Measurements from ENCODE around the gene PCCA.
"Not testable (repeated sequence)": the region's sequence is repeated elsewhere in the genome, so short reads cannot be mapped to it uniquely, and the experiment has no call there.

PCCA gene

DNA sequence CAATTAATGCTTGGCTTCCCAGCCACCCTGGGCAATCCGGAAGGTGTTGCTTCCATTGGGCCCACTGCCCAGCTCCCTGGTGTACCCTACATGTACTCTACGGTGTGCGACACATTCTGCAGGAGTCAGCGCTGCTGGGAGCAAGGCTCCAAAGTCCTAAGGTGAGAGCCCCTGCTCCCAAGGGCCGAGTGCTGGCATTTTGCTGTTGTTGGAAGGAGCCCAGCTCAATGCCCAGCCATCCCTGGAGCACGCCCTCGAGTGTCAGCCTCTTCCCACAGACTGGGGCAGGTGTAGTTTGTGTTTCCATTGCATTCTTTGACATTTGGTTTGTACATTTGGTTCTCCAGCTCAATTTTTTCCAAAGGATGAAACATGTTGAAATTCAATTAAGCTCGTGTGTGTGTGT is 435.1 kb downstream of the PCCA start:
- Histone ChIP-seq H3K27ac (ENCODE audit: low read length) (no peak overlapping the region), H3K9ac (ENCODE audit: low read length in 2 of 2) (no peak overlapping the region), H3K9me3 (ENCODE audit: control insufficient read depth in 2 of 2, low read length in 2 of 2) (no peaks in the 10 kb centered on the region), H3K4me1 (ENCODE audit: control insufficient read depth, insufficient read depth, low read length) (no peaks in the 10 kb centered on the region), H3K27me3 (ENCODE audit: control insufficient read depth in 1 of 2, insufficient read depth in 2 of 2, low read length in 2 of 2) (no peaks in the 10 kb centered on the region), H3K4me3 (ENCODE audit: low read length in 2 of 2) (no peak overlapping the region), H3K36me3 (ENCODE audit: control insufficient read depth in 2 of 2, insufficient read depth in 2 of 2, low read length in 2 of 2) (peaks cover 0 to 4% of the 10 kb centered on the region in 2 donors)

DNA sequence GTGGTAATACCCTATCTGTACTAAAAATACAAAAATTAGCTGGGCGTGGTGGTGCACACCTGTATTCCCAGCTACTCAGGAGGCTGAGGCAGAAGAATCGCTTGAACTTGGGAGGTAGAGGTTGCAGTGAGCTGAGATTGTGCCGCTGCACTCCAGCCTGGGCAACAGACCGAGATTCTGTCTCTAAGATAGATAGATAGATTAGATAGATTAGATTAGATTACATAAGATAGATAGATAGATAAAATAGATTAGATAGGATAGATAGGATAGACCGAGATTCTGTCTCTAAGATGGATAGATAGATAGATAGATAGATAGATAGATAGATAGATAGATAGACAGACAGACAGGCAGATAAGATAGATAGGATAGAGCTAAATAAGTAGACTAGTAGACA is 435.8 kb downstream of the PCCA start:
- H3K9me3 ChIP-seq (ENCODE audit: control insufficient read depth in 2 of 2, low read length in 2 of 2); H3K9ac ChIP-seq (ENCODE audit: low read length in 2 of 2); H3K27me3 ChIP-seq (ENCODE audit: control insufficient read depth in 1 of 2, insufficient read depth in 2 of 2, low read length in 2 of 2); H3K4me3 ChIP-seq (ENCODE audit: low read length in 2 of 2); H3K36me3 ChIP-seq (ENCODE audit: control insufficient read depth in 2 of 2, insufficient read depth in 2 of 2, low read length in 2 of 2); H3K27ac ChIP-seq (ENCODE audit: low read length); H3K4me1 ChIP-seq (ENCODE audit: control insufficient read depth, insufficient read depth, low read length): not testable (repeated sequence)

DNA sequence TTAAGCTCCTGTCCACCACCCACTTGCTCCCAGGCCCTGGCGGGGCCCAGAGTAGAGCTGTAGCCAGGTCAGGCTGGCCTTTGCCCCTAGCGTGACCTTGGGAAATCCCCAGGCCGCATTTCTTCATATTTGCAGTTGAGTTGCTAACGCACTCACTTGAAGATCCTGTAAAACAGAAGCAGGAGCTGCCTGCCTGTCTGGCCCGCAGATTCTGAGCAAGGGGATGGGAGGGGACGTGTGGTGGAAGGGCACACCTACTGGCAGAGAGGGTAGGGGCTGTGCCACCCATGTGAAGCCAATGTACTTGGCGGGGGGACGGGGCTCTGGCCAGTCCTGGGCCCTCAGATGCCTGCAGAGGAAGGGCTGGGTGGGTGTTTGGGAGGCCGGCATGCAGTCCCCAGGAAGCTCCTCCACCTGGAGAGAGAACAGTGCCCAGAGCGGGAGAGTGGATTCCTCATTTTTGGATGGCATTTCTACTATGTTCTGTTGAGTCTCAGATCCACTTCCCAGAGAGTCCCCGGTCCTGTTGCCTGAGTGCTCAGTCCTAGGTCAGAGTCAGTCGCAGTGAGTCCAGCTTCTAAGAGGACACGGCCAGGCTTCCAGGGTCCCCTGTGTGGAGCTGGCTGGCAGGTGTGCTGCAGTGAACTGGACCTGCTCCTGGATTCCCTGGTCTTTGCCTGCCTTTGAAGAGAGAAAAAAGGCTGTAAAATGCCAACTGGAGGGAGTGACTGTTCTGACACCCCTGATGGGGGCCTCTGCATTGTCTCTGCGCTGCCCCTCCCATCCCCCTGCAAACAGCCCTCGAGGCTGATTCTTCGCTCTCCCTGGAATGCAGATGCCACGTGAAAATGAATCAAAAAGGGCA is 436.8 kb downstream of the PCCA start:
- Histone ChIP-seq H3K4me3 (ENCODE audit: low read length in 2 of 2) (no peak overlapping the region), H3K4me1 (ENCODE audit: control insufficient read depth, insufficient read depth, low read length) (no peaks in the 10 kb centered on the region), H3K27me3 (ENCODE audit: control insufficient read depth in 1 of 2, insufficient read depth in 2 of 2, low read length in 2 of 2) (no peaks in the 10 kb centered on the region), H3K9me3 (ENCODE audit: control insufficient read depth in 2 of 2, low read length in 2 of 2) (no peaks in the 10 kb centered on the region), H3K9ac (ENCODE audit: low read length in 2 of 2) (no peak overlapping the region), H3K27ac (ENCODE audit: low read length) (no peak overlapping the region), H3K36me3 (ENCODE audit: control insufficient read depth in 2 of 2, insufficient read depth in 2 of 2, low read length in 2 of 2) (peaks cover 0 to 10% of the 10 kb centered on the region in 2 donors)

DNA sequence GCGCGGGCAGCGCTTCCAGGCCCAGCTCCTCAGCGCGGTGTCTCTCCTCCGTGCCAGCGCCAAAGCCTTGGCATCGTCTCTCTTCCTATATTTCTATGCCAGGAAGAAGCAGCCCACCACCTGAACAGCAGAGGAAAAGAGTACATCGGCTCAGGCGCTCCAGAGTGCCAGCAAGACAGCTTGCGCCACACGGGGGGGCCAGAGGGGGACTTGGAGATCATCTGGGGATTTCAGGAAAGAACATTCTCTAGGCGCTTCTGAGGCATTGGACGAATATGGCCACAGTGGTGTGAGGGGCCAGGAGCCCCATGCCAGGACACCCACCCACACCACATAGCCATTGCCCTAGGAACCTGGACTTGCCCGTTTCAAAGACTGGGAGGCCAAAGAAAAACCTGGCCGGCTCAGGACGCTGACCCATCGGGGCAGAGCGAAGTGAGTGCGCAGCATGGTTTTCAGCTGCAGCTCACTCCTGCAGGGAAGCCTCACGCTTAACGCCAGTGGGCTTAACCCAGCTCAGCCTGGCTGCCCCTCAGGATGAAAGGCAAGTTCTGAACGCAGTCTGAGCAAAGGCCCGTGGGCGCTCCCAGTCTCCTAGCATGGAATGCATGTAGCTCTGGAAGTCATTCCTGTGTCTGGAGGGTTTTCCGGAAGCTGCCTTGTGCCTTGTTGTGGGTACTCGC is 437.6 kb downstream of the PCCA start:
- Histone ChIP-seq H3K36me3 (ENCODE audit: control insufficient read depth in 2 of 2, insufficient read depth in 2 of 2, low read length in 2 of 2) (peaks cover 0 to 10% of the 10 kb centered on the region in 2 donors), H3K27me3 (ENCODE audit: control insufficient read depth in 1 of 2, insufficient read depth in 2 of 2, low read length in 2 of 2) (no peaks in the 10 kb centered on the region), H3K4me1 (ENCODE audit: control insufficient read depth, insufficient read depth, low read length) (no peaks in the 10 kb centered on the region), H3K4me3 (ENCODE audit: low read length in 2 of 2) (no peak overlapping the region), H3K27ac (ENCODE audit: low read length) (no peak overlapping the region), H3K9ac (ENCODE audit: low read length in 2 of 2) (no peak overlapping the region), H3K9me3 (ENCODE audit: control insufficient read depth in 2 of 2, low read length in 2 of 2) (no peaks in the 10 kb centered on the region)

DNA sequence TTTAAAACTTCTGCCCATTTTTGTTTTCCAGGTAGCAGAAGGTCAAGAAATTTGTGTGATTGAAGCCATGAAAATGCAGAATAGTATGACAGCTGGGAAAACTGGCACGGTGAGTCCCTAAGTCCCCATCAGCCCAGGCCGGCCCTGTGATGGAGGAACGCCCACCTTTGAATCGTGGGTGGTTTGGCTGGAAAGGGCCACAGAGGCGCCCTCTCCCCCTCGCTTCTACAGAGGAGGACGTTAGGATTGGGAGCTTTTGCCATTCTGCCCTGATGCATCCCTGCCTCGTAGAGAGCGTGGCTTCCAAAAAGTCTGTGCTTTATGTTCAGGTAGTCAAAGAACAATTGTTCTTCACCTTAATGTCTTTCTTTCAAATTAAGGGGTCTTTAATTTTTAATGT is 438.8 kb downstream of the PCCA start:
- Histone ChIP-seq H3K27me3 (ENCODE audit: control insufficient read depth in 1 of 2, insufficient read depth in 2 of 2, low read length in 2 of 2) (no peaks in the 10 kb centered on the region), H3K36me3 (ENCODE audit: control insufficient read depth in 2 of 2, insufficient read depth in 2 of 2, low read length in 2 of 2) (peaks cover 0 to 11% of the 10 kb centered on the region in 2 donors), H3K4me3 (ENCODE audit: low read length in 2 of 2) (no peak overlapping the region), H3K27ac (ENCODE audit: low read length) (no peak overlapping the region), H3K4me1 (ENCODE audit: control insufficient read depth, insufficient read depth, low read length) (no peaks in the 10 kb centered on the region), H3K9ac (ENCODE audit: low read length in 2 of 2) (no peak overlapping the region), H3K9me3 (ENCODE audit: control insufficient read depth in 2 of 2, low read length in 2 of 2) (no peaks in the 10 kb centered on the region)

DNA sequence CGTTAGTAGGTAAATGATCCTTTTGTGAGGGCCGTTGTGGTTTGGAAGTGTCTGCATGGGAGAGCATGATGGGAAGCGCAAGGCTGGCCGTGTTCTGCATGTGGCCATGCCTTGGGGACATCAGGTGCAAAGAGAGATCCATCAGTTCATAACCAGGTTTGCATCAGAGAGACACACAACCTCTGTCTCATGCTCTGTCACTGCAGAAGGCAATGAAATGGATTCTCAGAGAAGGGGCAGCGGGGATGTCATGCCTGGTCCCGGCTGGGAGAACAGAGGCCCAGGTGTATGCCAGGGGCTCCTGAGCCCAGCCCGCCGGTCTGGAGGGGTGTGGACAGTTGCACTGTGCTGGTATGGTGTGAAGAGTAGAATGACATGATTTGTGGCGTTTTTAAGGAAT is 439.5 kb downstream of the PCCA start:
- no peak overlapping the region for H3K9ac ChIP-seq (ENCODE audit: low read length in 2 of 2)
- H3K9me3 ChIP-seq (ENCODE audit: control insufficient read depth in 2 of 2, low read length in 2 of 2): no peaks in the 10 kb centered on the region
- H3K4me1 ChIP-seq (ENCODE audit: control insufficient read depth, insufficient read depth, low read length): no peaks in the 10 kb centered on the region
- no peak overlapping the region for H3K4me3 ChIP-seq (ENCODE audit: low read length in 2 of 2)
- no peak overlapping the region for H3K27ac ChIP-seq (ENCODE audit: low read length)
- peaks cover 0 to 15% of the 10 kb centered on the region in 2 donors for H3K36me3 ChIP-seq (ENCODE audit: control insufficient read depth in 2 of 2, insufficient read depth in 2 of 2, low read length in 2 of 2)
- H3K27me3 ChIP-seq (ENCODE audit: control insufficient read depth in 1 of 2, insufficient read depth in 2 of 2, low read length in 2 of 2): no peaks in the 10 kb centered on the region

DNA sequence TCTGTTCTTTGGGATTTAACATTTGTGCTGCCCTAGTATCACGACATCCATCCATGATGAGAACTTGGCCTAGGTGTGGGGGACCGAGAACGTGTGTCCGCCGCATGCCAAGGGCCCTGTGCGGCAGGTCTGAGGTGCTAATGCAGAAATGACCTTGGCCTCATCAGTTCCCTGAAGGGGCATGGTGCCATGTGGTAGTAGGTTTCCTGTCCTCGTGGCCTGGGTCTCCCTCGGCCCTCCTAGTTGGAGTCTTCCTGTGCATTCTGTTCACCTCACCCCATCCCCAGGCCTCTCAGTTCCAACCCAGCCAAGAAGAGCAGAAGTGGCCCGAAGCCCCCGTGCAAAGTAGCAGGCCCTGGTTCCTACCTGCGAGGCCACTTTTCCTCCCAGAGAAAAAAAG is 439.9 kb downstream of the PCCA start:
- H3K4me3 ChIP-seq (ENCODE audit: low read length in 2 of 2): no peak overlapping the region
- H3K4me1 ChIP-seq (ENCODE audit: control insufficient read depth, insufficient read depth, low read length): peaks cover 3% of the 10 kb centered on the region
- H3K27ac ChIP-seq (ENCODE audit: low read length): no peak overlapping the region
- peaks cover 0 to 15% of the 10 kb centered on the region in 2 donors for H3K36me3 ChIP-seq (ENCODE audit: control insufficient read depth in 2 of 2, insufficient read depth in 2 of 2, low read length in 2 of 2)
- no peak overlapping the region for H3K9ac ChIP-seq (ENCODE audit: low read length in 2 of 2)
- H3K9me3 ChIP-seq (ENCODE audit: control insufficient read depth in 2 of 2, low read length in 2 of 2): no peaks in the 10 kb centered on the region
- no peaks in the 10 kb centered on the region for H3K27me3 ChIP-seq (ENCODE audit: control insufficient read depth in 1 of 2, insufficient read depth in 2 of 2, low read length in 2 of 2)

DNA sequence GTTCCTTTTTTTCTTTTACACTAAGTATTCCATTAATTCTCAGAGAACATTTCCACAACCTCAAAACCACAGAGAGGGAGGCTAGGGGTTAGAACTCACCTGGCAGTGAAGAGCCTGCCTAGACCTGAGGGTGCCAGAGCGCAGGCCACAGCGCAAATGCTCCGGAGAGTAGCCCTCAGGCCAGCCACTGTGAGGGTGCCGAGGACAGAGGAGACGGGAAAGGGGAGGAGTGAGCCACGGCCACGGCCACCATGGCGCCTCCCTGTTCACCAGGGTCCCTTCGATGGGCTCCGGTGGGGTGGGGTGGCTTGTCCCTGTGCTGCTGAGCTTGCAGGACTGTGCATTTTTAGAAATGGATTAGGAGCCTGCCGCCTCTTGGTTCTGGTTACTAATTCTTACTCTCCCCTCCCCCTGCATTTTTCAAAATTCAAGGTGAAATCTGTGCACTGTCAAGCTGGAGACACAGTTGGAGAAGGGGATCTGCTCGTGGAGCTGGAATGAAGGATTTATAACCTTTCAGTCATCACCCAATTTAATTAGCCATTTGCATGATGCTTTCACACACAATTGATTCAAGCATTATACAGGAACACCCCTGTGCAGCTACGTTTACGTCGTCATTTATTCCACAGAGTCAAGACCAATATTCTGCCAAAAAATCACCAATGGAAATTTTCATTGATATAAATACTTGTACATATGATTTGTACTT is 440.9 kb downstream of the PCCA start:
- H3K36me3 ChIP-seq (ENCODE audit: control insufficient read depth in 2 of 2, insufficient read depth in 2 of 2, low read length in 2 of 2): peaks cover 0 to 15% of the 10 kb centered on the region in 2 donors
- H3K9me3 ChIP-seq (ENCODE audit: control insufficient read depth in 2 of 2, low read length in 2 of 2): no peaks in the 10 kb centered on the region
- H3K27me3 ChIP-seq (ENCODE audit: control insufficient read depth in 1 of 2, insufficient read depth in 2 of 2, low read length in 2 of 2): no peaks in the 10 kb centered on the region
- H3K27ac ChIP-seq (ENCODE audit: low read length): no peak overlapping the region
- H3K9ac ChIP-seq (ENCODE audit: low read length in 2 of 2): no peak overlapping the region
- H3K4me3 ChIP-seq (ENCODE audit: low read length in 2 of 2): no peak overlapping the region
- peaks cover 3% of the 10 kb centered on the region for H3K4me1 ChIP-seq (ENCODE audit: control insufficient read depth, insufficient read depth, low read length)

DNA sequence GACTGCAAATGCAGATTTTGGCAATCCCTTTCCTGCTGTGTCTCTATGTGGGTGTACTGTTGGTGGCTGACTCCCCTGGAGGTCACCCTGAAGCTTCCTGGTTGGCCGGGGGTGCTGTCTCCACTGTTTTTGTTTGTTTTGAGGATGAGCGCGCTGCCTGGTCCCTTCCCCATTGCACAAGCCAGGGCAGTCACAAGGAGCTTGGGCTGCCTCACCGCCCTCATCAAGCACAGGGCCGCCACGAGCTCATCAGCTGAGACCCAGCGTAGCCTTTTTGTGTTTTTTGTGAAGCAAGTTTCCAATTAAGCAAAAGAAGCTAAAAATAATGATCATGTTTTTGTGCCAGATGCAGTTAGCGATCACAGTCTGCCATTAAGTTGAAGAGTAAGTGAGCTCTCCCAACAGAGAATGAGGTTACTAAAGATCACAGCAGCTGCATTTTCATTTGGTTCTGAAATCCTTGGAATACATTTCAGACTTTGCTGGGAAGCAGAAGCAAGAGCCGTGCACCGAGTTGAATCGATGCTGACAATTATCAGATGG is 441.8 kb downstream of the PCCA start:
- peaks cover 0 to 15% of the 10 kb centered on the region in 2 donors for H3K36me3 ChIP-seq (ENCODE audit: control insufficient read depth in 2 of 2, insufficient read depth in 2 of 2, low read length in 2 of 2)
- H3K4me1 ChIP-seq (ENCODE audit: control insufficient read depth, insufficient read depth, low read length): peaks cover 3% of the 10 kb centered on the region
- no peak overlapping the region for H3K4me3 ChIP-seq (ENCODE audit: low read length in 2 of 2)
- no peaks in the 10 kb centered on the region for H3K27me3 ChIP-seq (ENCODE audit: control insufficient read depth in 1 of 2, insufficient read depth in 2 of 2, low read length in 2 of 2)
- H3K9me3 ChIP-seq (ENCODE audit: control insufficient read depth in 2 of 2, low read length in 2 of 2): no peaks in the 10 kb centered on the region
- no peak overlapping the region for H3K27ac ChIP-seq (ENCODE audit: low read length)
- H3K9ac ChIP-seq (ENCODE audit: low read length in 2 of 2): no peak overlapping the region

DNA sequence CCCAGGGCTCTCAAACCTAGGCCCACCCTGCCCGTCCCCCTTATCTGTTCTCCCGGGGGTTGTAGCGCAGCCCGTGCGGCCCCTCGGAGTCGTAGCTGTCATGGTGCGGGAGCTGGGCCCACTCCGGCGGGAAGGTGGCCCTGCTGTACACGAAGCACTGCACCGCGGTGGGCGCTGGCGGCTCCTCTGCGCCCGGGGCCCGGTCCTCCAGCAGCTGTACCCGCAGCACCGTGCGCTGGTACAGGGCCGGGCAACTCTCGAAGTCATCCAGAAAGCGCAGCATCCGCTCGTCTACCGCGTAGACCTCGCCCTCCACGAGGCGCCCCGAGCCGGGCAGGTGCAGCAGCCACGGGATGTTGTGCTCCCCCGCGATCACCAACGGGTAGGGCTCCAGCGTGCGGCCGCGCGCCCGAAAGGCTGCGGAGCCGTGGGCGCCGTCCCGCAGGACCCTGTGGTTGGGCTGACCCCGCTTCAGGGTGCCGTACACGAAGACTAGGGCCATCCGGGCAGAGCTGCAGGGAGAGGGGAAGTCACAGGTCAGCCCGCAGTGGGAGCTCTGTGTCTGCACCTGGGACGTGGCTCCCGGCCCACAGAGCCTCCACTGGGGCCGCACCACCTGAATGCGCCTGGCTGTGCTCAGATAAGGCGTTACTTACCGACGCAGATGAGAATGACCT is 443.3 kb downstream of the PCCA start:
- Histone ChIP-seq H3K9ac (ENCODE audit: low read length in 2 of 2) (no peak overlapping the region), H3K4me1 (ENCODE audit: control insufficient read depth, insufficient read depth, low read length) (peaks cover 3% of the 10 kb centered on the region), H3K27me3 (ENCODE audit: control insufficient read depth in 1 of 2, insufficient read depth in 2 of 2, low read length in 2 of 2) (no peaks in the 10 kb centered on the region), H3K36me3 (ENCODE audit: control insufficient read depth in 2 of 2, insufficient read depth in 2 of 2, low read length in 2 of 2) (peaks cover 0 to 15% of the 10 kb centered on the region in 2 donors), H3K4me3 (ENCODE audit: low read length in 2 of 2) (no peak overlapping the region), H3K27ac (ENCODE audit: low read length) (no peak overlapping the region), H3K9me3 (ENCODE audit: control insufficient read depth in 2 of 2, low read length in 2 of 2) (no peaks in the 10 kb centered on the region)

All from stomach smooth muscle (tissue), 2 donors.